HG03066 (cell line): ENCODE results near the gene IL1F10.
"Not testable (repeated sequence)": the region's sequence is repeated elsewhere in the genome, so short reads cannot be mapped to it uniquely, and the experiment has no call there.

Source experiments
- ATAC-seq: cut with Tn5 transposase; IDR thresholded peaks from one replicate; pipeline ENCODE4 v1.9.1; 2021; ENCODE audit warnings: low read depth; ENCODE audit not compliant: unreplicated experiment

Gene IL1F10

GRCh38 chr2:113080134-113080533, 12.4 kb downstream of the IL1F10 start:
- peak; percentile 60 for ATAC-seq

DNA sequence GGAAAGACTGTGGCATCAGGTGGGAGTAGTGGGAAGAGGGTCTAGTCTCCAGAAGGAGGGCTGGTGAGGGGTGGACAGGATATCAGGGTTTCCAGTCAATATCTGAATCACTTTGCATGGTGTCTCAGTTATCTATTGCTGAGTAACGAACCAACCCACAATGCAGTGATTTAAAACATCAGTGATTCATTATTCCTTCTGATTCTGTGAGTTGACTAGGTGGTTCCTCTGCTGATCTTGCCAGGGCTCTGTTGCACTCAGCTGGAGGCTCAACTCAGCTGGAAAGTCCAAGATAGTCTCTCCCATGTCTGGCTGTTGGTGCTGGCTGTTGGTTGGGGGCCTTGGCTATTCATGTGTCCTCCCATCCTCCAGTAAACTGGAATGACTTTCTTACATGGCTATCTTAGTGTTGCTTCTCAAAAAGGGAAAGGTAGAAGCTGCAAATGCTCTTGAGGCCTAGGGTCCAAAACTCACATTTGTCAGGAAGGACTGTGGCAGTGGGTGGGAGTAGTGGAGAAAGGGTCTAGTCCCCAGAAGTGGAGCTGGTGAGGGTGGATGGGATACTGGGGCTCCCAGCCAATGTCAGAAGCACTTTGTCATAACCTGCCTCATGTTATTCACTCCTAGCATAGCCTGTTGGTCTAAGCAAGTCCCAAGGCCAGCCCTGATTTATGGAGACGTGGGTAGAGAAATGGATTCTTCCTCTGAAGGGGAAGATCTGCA, 13.9 kb downstream of the IL1F10 start:
- no peak for ATAC-seq

DNA sequence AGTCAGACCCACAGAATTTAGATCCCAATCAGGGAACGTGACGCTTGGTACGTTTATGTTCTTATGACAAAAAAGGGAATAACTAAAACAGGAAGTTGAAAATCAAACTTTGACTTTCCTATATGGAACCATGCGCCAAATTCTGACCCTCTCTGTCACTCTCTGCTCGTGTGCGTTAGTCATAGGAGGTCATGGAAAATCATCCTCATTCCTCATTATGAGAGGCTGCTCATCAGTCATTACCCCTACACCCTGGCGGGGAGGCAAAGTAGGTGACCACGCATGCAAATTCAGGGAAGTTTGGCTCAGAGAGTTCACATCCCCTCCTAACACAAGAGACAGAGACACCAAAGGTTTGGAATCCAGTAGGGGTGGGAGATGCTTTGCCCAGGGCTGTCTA, 15.5 kb downstream of the IL1F10 start:
- no peak for ATAC-seq

- no peak for ATAC-seq
Measured at GRCh38 chr2:113084249-113085000, 16.7 kb downstream of the IL1F10 start.

DNA sequence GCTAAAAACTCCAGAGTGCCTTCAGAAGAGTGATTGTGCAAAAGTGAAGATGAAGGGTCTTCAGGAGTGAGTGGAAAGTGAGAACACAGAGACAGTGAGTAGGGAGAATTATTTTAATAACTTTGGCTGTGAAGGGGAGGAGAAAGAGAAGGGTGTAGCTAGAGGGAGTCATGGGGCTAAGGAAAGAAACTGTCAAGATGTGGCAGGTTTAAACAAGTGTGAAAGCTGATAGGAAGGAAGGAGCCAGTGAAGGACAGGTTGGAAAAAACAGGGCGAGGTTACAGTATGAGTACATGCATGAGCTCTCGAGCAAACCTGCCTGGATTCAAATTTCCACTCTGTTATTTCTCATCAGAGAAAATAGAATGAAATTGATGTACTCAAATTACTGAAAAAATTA, 17.8 kb downstream of the IL1F10 start:
- no peak for ATAC-seq

DNA sequence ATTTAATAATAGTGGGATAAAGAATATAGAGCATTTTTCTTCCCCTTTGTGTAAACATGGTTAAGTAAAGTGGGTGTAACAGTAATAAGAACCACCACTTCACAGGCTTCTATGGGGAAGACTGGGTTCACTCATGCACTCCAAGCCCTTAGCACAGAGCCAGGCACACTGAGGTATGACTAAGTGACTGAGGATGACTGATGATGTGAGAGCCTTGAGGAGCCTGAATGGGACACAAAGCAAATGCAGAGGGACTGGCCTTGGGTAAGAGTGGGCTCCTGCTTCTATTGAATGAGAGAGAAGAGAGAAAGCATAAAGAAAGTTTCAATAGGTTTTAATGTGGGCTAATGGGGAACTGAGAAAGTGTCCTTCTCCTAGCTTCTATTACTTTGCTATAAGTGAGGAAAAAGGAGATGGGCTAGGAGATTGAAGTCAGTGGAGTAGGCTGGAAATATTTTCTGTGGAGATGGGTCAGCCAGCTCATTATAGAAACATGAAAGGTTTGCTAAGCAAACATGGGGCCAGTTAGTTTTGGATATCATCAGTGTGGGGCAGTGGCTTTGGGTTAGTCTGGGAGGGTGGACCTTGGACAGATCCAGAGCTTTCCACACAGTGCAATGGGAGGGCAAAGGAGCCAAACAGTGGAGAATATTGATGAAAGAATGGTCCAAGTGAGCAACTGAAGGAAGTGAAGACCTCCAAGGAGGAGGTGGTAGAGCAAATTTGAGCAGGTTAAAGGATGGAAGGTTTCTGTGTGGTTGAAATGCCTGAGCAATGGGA, 20.6 kb downstream of the IL1F10 start:
- no peak for ATAC-seq

- no peak for ATAC-seq
Measured at GRCh38 chr2:113089916-113090315, 22.1 kb downstream of the IL1F10 start.

DNA sequence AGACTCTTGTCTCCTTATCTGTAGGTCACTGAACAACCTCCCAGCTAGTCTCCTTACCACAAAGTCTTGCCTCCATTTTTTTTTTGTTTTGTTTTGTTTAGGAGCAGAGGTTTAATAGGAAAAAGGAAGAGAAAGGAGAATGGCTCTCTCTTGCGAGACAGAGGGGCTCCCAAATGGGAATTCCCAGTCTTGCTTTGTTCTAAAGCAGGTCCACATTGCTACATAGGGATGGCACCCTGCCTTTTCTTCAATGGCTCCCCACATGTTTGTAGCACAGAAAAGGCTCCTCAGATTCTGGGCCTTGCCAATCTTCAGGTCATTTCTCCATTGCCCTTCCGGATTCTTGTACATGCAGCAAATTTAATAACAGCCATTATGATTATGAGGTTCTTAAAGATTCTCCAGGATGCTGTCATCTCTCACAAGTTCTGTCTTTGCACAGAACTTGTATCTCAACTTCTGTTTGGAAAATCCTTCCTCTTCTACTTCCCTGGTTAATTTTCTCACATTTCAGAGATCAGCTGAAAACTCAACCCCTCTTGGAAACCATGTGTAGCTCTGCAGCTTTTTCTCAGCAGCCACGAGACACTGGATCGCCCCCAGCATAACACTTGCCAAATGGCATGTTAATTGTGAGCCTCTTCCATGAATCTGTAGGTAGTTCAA, 23.6 kb downstream of the IL1F10 start:
- ATAC-seq, result no peak

- ATAC-seq, result no peak
Measured at GRCh38 chr2:113092864-113093612, 25.3 kb downstream of the IL1F10 start.

DNA sequence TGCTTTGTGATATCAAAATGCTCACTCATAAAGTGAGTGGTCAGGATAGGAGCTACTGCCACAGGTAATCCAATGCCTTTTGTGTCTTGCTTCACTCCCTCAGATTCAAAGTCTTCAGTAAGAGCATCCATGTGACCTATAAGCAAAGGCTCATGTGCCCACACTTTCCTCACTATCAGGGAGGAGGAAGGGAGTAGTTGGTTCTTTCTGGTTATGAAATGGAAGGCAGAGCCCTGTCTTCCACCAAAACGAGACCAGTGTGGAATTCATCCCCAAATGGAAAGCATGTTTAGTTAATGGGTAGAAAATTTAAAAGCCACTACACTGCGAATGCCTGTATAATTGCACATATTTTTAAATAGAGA, 25.8 kb downstream of the IL1F10 start:
- ATAC-seq, result no peak

DNA sequence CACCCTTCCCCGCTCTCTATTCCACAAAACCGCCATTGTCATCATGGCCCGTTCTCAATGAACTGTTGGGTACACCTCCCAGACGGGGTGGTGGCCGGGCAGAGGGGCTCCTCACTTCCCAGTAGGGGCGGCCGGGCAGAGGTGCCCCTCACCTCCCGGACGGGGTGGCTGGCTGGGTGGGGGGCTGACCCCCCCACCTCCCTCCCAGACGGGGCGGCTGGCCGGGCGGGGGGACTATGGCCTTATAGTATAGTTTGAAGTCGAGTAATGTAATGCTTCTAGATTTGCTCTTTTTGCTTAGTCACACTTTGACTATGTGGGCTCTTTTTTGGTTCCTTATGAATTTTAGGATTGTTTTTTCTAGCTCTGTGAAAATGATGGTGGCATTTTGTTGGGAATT, 28.5 kb downstream of the IL1F10 start:
- not testable (repeated sequence) for ATAC-seq

DNA sequence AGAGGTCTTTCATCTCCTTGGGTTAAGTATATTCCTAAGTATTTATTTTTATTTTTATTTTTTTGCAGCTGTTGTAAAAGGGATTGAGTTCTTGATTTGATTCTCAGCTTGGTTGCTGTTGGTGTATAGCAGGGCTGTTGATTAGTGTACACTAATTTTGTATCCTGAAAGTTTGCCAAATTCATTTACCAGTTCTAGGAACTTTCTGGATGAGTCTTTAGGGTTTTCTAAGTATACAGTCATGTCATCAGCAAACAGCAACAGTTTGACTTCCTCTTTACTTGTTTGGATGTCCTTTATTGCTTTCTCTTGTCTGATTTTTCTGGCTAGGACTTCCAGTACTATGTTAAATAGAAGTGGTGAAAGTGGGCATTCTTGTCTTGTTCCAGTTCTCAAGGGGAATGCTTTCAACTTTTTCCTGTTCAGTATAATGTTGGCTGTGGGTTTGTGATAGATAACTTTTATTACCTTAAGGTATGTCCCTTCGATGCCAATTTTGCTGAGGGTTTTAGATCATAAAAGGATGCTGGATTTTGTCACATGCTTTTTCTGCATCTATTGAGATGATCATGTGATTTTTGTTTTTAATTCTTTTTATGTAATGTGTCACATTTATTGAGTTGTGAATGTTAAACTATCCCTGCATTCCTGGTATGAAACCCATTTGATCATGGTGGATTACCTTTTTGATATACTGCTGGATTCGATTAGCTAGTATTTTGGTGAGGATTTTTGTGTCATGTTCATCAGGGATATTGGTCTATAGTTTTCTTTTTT, 29.3 kb downstream of the IL1F10 start:
- not testable (repeated sequence) for ATAC-seq

DNA sequence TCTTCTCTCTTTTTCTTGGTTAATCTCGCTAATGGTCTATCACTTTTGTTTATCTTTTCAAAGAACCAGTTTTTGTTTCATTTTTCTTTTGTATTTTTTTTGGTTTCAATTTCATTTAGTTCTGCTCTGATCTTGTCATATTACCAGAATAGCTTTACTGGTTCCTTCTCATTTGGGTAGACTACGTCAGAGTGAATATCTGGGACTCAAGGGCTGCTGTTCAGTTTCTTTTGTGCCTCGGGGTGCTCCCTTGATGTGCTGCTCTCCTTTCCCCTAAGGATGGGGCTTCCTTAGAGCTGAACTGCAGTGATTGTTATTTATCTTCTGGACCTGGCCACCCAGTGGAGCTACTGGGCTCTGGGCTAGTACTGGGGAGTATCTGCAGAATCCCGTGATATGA, 30.3 kb downstream of the IL1F10 start:
- no peak for ATAC-seq

DNA sequence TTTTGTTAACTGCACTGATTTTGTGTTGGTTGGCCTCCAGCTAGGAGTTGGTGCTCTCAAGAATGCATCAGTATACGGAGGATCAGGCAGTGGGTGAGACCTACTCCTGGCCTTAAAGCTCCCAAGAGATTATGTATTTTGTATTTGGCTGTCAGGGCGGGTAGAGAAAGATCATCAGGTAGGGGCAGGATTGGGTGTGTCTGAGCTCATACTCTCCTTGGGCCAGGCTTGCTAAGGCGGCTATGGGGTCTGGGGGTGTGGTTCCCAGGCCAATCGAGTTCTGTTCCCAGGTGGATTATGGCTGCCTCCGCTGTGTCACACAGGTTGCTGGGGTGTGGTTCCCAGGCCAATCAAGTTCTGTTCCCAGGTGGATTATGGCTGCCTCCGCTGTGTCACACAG, 30.8 kb downstream of the IL1F10 start:
- no peak for ATAC-seq

DNA sequence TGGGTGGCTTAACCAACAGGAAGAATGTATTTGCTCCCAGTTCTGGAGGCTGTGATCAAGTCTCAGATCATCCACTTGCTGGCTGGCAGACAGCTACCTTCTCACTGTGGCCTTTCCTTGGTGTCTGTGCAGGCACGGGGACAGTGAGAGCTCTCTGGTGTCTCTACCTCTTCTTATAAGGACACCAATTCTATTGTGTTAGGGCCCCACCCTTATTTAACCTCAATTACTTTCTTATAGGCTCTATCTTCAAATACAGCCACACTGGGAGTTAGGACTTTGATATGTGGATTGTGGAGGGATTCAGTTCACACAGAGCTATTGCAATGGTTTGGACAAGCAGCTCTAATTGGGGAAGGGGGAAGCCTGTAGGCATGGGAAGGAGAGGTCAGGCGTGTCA, 34.4 kb downstream of the IL1F10 start:
- no peak for ATAC-seq

GRCh38 chr2:113103277-113103676, 35.5 kb downstream of the IL1F10 start:
- no peak for ATAC-seq

DNA sequence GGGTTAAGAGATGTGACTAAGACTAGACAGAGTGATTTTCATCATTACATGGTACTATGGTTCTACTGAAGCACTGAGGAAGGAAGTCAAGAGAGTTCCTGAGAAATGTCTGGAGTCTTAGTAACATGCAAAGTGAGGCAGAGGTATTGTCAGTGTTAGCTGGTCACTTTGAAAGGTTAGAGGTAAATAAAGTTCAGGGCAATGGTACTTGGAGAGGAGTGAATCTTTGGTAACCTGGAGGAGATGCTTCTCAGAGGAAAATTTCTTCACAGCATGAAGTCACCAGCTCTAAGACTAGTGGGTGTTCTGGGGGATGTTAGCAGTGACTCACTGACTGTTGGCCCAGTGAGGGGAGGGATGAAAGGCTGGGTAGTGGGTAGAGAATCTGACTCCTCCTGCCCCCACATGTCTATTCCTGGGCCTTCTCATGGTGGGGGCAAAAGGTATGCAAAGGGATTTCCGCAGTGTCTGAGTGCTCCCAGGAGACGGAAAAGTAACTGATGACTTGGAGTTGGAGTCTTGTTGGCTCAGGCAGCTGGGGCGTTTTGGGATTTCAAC, 36.4 kb downstream of the IL1F10 start:
- no peak for ATAC-seq

DNA sequence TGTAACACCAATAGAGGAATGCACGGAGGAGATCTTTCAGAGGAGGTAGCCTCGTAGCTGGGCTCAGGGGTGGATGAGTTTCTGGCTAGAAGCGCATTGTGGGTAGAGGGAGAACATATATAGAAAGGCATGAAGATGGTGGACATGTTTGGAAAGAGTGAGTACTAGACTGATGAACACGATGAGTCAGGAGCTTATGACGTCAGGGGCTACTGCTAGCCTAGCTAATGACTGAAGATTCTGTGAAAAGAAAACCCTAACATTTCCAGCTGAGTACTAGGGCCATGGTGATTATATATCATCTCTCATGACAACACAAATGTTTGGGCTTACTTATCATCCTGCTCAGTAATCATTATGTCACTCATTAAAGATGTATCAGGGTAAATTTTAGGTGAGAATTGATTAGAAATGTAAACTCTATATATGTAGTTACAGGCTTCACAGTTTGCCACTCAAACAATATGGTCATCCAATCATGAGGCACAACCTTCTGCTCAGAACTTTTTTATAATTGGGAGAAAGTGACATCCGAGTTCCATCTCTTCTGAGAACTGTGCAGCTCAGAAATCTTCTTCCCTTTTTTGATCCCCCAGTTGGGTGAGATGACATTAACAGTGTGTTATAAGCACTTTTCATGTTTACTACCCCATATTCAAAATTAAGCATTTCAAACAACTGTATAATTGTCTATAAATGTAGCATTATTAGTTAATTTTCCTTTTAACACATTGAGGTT, 37.4 kb downstream of the IL1F10 start:
- no peak for ATAC-seq

- ATAC-seq, result no peak
Measured at GRCh38 chr2:113111121-113111520, 43.4 kb downstream of the IL1F10 start.
